ENCODE results near the gene ZKSCAN5.

Gene ZKSCAN5

GRCh38 chr7:99493823-99494222 is 10.6 kb upstream of the ZKSCAN5 start:
- Histone ChIP-seq H3K27me3 (replicated peaks in 2 of 5; ENCODE audit: control insufficient read depth in 4 of 5, insufficient read depth in 5 of 5, low read length in 4 of 5) (no peaks in the 10 kb centered on the region), H3K9me3 (ENCODE audit: control extremely low read depth in 1 of 5, control insufficient read depth in 4 of 5, insufficient read depth in 2 of 5, low read depth in 1 of 5, low read length in 4 of 5) (peaks cover 8 to 34% (median 17%) of the 10 kb centered on the region in 5 experiments), H3K27ac (ENCODE audit: insufficient read depth in 1 of 2, low read depth in 1 of 2, low read length in 2 of 2, poor library complexity in 1 of 2, severe bottlenecking in 2 of 2) (no peak overlapping the region), H3K4me1 (ENCODE audit: control extremely low read depth in 1 of 4, control insufficient read depth in 4 of 4, insufficient read depth in 4 of 4, low read length in 3 of 4) (peaks cover 11 to 16% (median 15%) of the 10 kb centered on the region in 4 experiments), H3K36me3 (ENCODE audit: control insufficient read depth in 4 of 4, insufficient read depth in 4 of 4, low read length in 3 of 4) (peaks cover 16 to 49% (median 39%) of the 10 kb centered on the region in 4 experiments), H3K4me3 (ENCODE audit: control insufficient read depth in 1 of 7, extremely low read depth in 1 of 7, insufficient read depth in 4 of 7, low read depth in 2 of 7, low read length in 6 of 7) (peak overlapping the region in 1 of 7 experiments; percentile 10)
- WGBS (ENCODE audit: insufficient coverage): 100% methylated on average over 6 of the region's 6 CpGs
- DNase-seq: no peak
- ChIA-PET CTCF (no interaction called here), POLR2A (interaction anchor here (0.5 kb wide), 1 partner anchor 73 kb away, joined by 3 read pairs; no protein-coding TSS in a partner anchor)

- Histone ChIP-seq H3K27ac (ENCODE audit: insufficient read depth in 1 of 2, low read depth in 1 of 2, low read length in 2 of 2, poor library complexity in 1 of 2, severe bottlenecking in 2 of 2) (peak overlapping the region in 1 of 2 experiments; percentile 100), H3K4me1 (ENCODE audit: control extremely low read depth in 1 of 4, control insufficient read depth in 4 of 4, insufficient read depth in 4 of 4, low read length in 3 of 4) (peaks cover 12 to 30% (median 21%) of the 10 kb centered on the region in 4 experiments), H3K9me3 (ENCODE audit: control extremely low read depth in 1 of 5, control insufficient read depth in 4 of 5, insufficient read depth in 2 of 5, low read depth in 1 of 5, low read length in 4 of 5) (peaks cover 8 to 26% (median 17%) of the 10 kb centered on the region in 5 experiments), H3K36me3 (ENCODE audit: control insufficient read depth in 4 of 4, insufficient read depth in 4 of 4, low read length in 3 of 4) (peaks cover 11 to 40% (median 30%) of the 10 kb centered on the region in 4 experiments), H3K4me3 (ENCODE audit: control insufficient read depth in 1 of 7, extremely low read depth in 1 of 7, insufficient read depth in 4 of 7, low read depth in 2 of 7, low read length in 6 of 7) (peak overlapping the region in 6 of 7 experiments; percentile 52 to 100 (median 98)), H3K27me3 (replicated peaks in 2 of 5; ENCODE audit: control insufficient read depth in 4 of 5, insufficient read depth in 5 of 5, low read length in 4 of 5) (no peaks in the 10 kb centered on the region)
- POLR2A ChIA-PET: interaction anchor here (0.8 kb wide), 1 partner anchor 119 kb away, joined by 3 read pairs; the partner anchor contains the start of gene ZSCAN25
- peak; percentile 20 to 77 (median 62) for DNase-seq
- CTCF ChIA-PET: interaction anchor here (0.8 kb wide), 1 partner anchor 13 kb away, joined by 3 read pairs; no protein-coding TSS in a partner anchor
- WGBS (ENCODE audit: insufficient coverage): 77% methylated on average over 3 of the region's 6 CpGs
Measured at GRCh38 chr7:99497766-99498545, 6.5 kb upstream of the ZKSCAN5 start.

DNA sequence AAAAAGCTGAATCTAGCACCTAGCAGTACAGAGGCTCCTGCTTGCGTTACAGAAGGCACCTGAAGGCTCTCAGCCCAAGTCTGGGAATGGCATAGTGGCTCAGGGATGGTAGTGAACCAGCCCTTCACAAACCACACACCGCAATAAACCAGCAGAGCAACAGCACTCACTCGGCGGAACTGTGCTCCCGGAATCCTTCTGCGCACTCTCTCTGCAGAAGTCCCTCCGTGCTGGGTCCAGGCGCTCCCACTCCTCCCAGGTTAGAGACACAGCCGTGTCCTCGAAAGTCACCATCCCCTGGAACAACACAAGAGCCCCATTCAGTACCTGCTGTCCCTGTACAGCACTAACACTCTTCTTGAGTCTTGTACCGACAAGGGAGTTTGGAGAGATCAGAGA is 5.9 kb upstream of the ZKSCAN5 start:
- CTCF ChIA-PET: no interaction called here
- Histone ChIP-seq H3K4me3 (ENCODE audit: control insufficient read depth in 1 of 7, extremely low read depth in 1 of 7, insufficient read depth in 4 of 7, low read depth in 2 of 7, low read length in 6 of 7) (peak overlapping the region in 6 of 7 experiments; percentile 52 to 100 (median 98)), H3K4me1 (ENCODE audit: control extremely low read depth in 1 of 4, control insufficient read depth in 4 of 4, insufficient read depth in 4 of 4, low read length in 3 of 4) (peaks cover 12 to 30% (median 21%) of the 10 kb centered on the region in 4 experiments), H3K27me3 (replicated peaks in 2 of 5; ENCODE audit: control insufficient read depth in 4 of 5, insufficient read depth in 5 of 5, low read length in 4 of 5) (no peaks in the 10 kb centered on the region), H3K36me3 (ENCODE audit: control insufficient read depth in 4 of 4, insufficient read depth in 4 of 4, low read length in 3 of 4) (peaks cover 10 to 34% (median 24%) of the 10 kb centered on the region in 4 experiments), H3K9me3 (ENCODE audit: control extremely low read depth in 1 of 5, control insufficient read depth in 4 of 5, insufficient read depth in 2 of 5, low read depth in 1 of 5, low read length in 4 of 5) (peaks cover 6 to 20% (median 14%) of the 10 kb centered on the region in 5 experiments), H3K27ac (ENCODE audit: insufficient read depth in 1 of 2, low read depth in 1 of 2, low read length in 2 of 2, poor library complexity in 1 of 2, severe bottlenecking in 2 of 2) (peak overlapping the region; percentile 99 to 100)
- WGBS (ENCODE audit: insufficient coverage): 82% methylated on average over 9 of the region's 11 CpGs
- POLR2A ChIA-PET: interaction anchor here (0.8 kb wide), 1 partner anchor 118 kb away, joined by 3 read pairs; the partner anchor contains the start of gene ZSCAN25
- DNase-seq: no peak

DNA sequence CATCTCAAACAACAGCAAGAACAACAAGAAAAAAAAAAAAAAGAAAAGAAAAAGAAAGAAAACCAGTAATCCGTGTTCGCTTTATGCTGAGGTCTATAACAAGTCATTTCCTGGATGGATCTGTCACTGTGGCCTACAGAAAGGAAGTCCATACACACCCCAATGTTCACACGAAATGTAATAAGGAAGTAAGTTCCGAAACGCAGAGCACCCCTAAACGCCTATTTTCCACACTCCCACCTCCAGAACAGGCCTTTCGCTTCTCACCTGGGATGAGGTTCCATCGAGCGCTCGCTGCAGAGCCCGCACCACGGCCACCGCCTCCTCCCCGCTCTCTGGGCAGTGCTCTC is 5.1 kb upstream of the ZKSCAN5 start:
- WGBS (ENCODE audit: insufficient coverage): 0% methylated on average over 8 of the region's 14 CpGs
- H3K36me3 ChIP-seq (ENCODE audit: control insufficient read depth in 4 of 4, insufficient read depth in 4 of 4, low read length in 3 of 4): peaks cover 2 to 26% (median 16%) of the 10 kb centered on the region in 4 experiments
- H3K27me3 ChIP-seq (replicated peaks in 2 of 5; ENCODE audit: control insufficient read depth in 4 of 5, insufficient read depth in 5 of 5, low read length in 4 of 5): no peaks in the 10 kb centered on the region
- ChIA-PET POLR2A (interaction anchor here (1.1 to 1.9 kb wide), 3 partner anchors 34 to 59 kb away, joined by 3 to 7 read pairs (median 7); partner anchors contain the start of genes ATP5MF, FAM200A and ZNF655), CTCF (no interaction called here)
- H3K4me3 ChIP-seq (ENCODE audit: control insufficient read depth in 1 of 7, extremely low read depth in 1 of 7, insufficient read depth in 4 of 7, low read depth in 2 of 7, low read length in 6 of 7): peak overlapping the region; percentile 86 to 100 (median 99)
- H3K9me3 ChIP-seq (ENCODE audit: control extremely low read depth in 1 of 5, control insufficient read depth in 4 of 5, insufficient read depth in 2 of 5, low read depth in 1 of 5, low read length in 4 of 5): peaks cover 0 to 12% (median 6%) of the 10 kb centered on the region in 5 experiments
- DNase-seq: peak; percentile 65 to 88 (median 76)
- peak overlapping the region; percentile 99 to 100 for H3K27ac ChIP-seq (ENCODE audit: insufficient read depth in 1 of 2, low read depth in 1 of 2, low read length in 2 of 2, poor library complexity in 1 of 2, severe bottlenecking in 2 of 2)
- peaks cover 12 to 30% (median 24%) of the 10 kb centered on the region in 4 experiments for H3K4me1 ChIP-seq (ENCODE audit: control extremely low read depth in 1 of 4, control insufficient read depth in 4 of 4, insufficient read depth in 4 of 4, low read length in 3 of 4)

DNA sequence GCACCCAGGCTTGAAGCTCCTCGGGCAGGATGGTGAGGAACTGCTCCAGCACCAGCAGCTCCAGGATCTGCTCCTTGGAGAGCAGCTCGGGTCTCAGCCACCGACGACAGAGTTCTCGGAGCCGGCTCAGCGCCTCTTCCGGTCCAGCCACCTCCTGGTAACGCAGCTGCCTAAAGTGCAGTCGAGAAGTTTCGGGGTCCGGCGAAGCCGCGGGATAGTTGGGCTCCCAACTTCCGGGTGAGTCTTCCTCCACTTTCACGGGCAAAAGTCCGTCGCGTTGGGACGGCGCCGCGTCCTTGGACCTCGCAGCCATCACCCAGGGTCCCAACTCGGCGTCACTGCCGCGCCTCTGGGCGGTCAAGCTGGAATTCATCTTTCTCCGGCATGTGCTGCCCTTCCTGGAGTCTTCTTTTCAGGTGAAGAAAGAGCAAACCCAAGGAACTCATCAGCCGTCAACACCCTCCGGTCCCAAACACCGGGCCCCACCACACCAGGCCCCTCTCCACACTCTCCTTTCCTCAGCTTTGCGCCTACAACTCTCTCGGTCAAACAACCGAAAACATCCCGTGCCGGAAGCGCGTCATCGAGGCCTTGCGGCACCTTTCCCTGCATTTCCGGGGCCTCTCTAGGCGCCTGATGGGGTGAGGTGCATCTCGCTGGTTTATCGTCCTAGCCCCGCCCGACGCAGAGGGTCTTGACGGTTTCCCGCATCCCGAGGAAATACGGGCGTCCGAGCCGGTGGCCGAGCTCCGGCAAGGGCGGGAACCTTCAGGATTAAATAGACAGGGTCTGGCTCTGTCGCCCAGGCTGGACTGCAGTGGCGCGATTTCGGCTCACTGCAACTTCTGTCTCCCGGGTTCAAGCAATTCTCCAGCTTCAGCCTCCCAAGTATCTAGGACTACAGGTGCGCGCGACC is 4.5 kb upstream of the ZKSCAN5 start, which contains the start of gene ZNF394:
Gene ZNF394, minus strand, starts transcription at position 561 of the 916 bp plus-strand sequence. Its CDS starts 188 bp downstream, at position 373.
- Histone ChIP-seq H3K27ac (ENCODE audit: insufficient read depth in 1 of 2, low read depth in 1 of 2, low read length in 2 of 2, poor library complexity in 1 of 2, severe bottlenecking in 2 of 2) (peak within 1 kb of the TSS; percentile 99 to 100), H3K9me3 (ENCODE audit: control extremely low read depth in 1 of 5, control insufficient read depth in 4 of 5, insufficient read depth in 2 of 5, low read depth in 1 of 5, low read length in 4 of 5) (peaks cover 0 to 6% (median under 1%) of the 10 kb centered on the region in 5 experiments), H3K36me3 (ENCODE audit: control insufficient read depth in 4 of 4, insufficient read depth in 4 of 4, low read length in 3 of 4) (peaks cover 0 to 20% (median 12%) of the 10 kb centered on the region in 4 experiments), H3K27me3 (replicated peaks in 2 of 5; ENCODE audit: control insufficient read depth in 4 of 5, insufficient read depth in 5 of 5, low read length in 4 of 5) (no peaks in the 10 kb centered on the region), H3K4me3 (ENCODE audit: control insufficient read depth in 1 of 7, extremely low read depth in 1 of 7, insufficient read depth in 4 of 7, low read depth in 2 of 7, low read length in 6 of 7) (peak within 1 kb of the TSS; percentile 86 to 100 (median 99)), H3K4me1 (ENCODE audit: control extremely low read depth in 1 of 4, control insufficient read depth in 4 of 4, insufficient read depth in 4 of 4, low read length in 3 of 4) (peaks cover 12 to 30% (median 24%) of the 10 kb centered on the region in 4 experiments)
- under 1% methylated on average over 64 of the region's 68 CpGs for WGBS (ENCODE audit: insufficient coverage)
- CTCF ChIA-PET: interaction anchor here (0.9 kb wide), 1 partner anchor 40 kb away, joined by 5 read pairs; no protein-coding TSS in a partner anchor
- POLR2A ChIA-PET: interaction anchor here (0.6 to 1.9 kb wide), 6 partner anchors 34 to 414 kb away, joined by 3 to 7 read pairs (median 4); partner anchors contain the start of genes ATP5MF, BUD31, FAM200A and ZNF655
- DNase-seq: peak; percentile 93 to 95 (median 94)

- WGBS (ENCODE audit: insufficient coverage): 58% methylated on average over 10 of the region's 16 CpGs
Measured at GRCh38 chr7:99500637-99501009, 3.8 kb upstream of the ZKSCAN5 start.

More at GRCh38 chr7:99500637-99501009, 3.8 kb upstream of the ZKSCAN5 start:
- ChIA-PET POLR2A (interaction anchor here (0.6 to 1.9 kb wide), 4 partner anchors 35 to 414 kb away, joined by 3 to 7 read pairs (median 6); partner anchors contain the start of genes ATP5MF, FAM200A and ZNF655), CTCF (interaction anchor here (0.9 kb wide), 1 partner anchor 41 kb away, joined by 5 read pairs; no protein-coding TSS in a partner anchor)
- H3K9me3 ChIP-seq (ENCODE audit: control extremely low read depth in 1 of 5, control insufficient read depth in 4 of 5, insufficient read depth in 2 of 5, low read depth in 1 of 5, low read length in 4 of 5): peaks cover 0 to 4% (median 0%) of the 10 kb centered on the region in 5 experiments
- H3K27me3 ChIP-seq (replicated peaks in 2 of 5; ENCODE audit: control insufficient read depth in 4 of 5, insufficient read depth in 5 of 5, low read length in 4 of 5): no peaks in the 10 kb centered on the region
- peak overlapping the region; percentile 99 to 100 for H3K27ac ChIP-seq (ENCODE audit: insufficient read depth in 1 of 2, low read depth in 1 of 2, low read length in 2 of 2, poor library complexity in 1 of 2, severe bottlenecking in 2 of 2)
- H3K4me3 ChIP-seq (ENCODE audit: control insufficient read depth in 1 of 7, extremely low read depth in 1 of 7, insufficient read depth in 4 of 7, low read depth in 2 of 7, low read length in 6 of 7): peak overlapping the region; percentile 86 to 100 (median 99)
- H3K4me1 ChIP-seq (ENCODE audit: control extremely low read depth in 1 of 4, control insufficient read depth in 4 of 4, insufficient read depth in 4 of 4, low read length in 3 of 4): peaks cover 14 to 35% (median 26%) of the 10 kb centered on the region in 4 experiments
- no peak for DNase-seq
- H3K36me3 ChIP-seq (ENCODE audit: control insufficient read depth in 4 of 4, insufficient read depth in 4 of 4, low read length in 3 of 4): peaks cover 0 to 14% (median 8%) of the 10 kb centered on the region in 4 experiments

Data from common myeloid progenitor, CD34-positive (primary cell).